Upper lobe of left lung (tissue), 4 donors: ENCODE data around the gene TXNRD1.

Experiments
- CTCF ChIP-seq, 6 experiments: fragments of 450-650 bp in 4 of 6; fragments of 200-600 bp in 2 of 6; sonication (generic) in 2 of 6; IDR thresholded peaks; one replicate each; pipeline ENCODE4 v1.5.1; 2016 to 2019; ENCODE audit warnings: antibody characterized with exemption in 6 of 6
- POLR2AphosphoS5 ChIP-seq, 2 donors: sonication (generic); formaldehyde crosslinking; IDR thresholded peaks; one replicate each; pipeline ENCODE4 v1.5.1; 2017; ENCODE audit warnings: antibody characterized with exemption in 2 of 2

DNA sequence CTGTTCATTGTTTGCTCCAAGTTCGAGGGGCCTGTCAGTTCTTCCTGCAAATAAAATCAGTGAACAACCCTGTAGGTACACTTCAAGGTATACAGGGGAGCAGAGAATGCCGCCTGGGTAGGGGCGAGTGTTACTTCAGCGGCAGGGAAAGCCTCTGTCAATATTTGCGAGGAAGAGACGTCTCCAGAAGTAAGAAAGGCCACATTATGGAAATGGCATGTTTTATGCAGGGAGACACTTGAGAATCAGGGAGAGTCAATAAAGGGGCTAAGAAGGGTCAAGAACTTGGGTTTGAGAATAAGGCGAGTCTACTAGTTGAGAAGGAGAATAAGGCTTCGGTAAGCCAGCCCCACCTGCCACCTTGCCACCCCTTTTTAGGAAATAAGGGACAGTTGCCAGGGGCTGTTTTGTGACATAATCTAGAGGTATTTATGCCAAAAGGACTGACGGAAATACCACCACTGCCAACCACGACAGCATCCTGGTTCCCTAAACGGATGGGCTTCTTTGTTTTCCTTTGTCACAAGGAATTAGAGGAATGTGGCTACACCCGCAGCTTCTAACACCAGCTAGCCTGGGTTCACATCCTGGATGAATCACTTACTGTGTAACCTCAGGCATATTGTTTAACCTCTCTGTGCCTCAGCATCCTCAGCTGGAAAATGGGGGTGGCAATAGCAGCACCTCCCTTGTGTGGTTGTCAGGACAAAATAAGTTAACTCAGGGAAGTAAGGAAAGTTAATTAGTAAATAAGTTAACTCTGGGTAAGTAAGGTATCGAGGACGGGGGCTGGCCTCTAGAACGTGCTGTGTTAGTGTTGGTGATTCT, 155.7 kb downstream of the TXNRD1 start:
- no peak for TF ChIP-seq CTCF (IDR thresholded peaks at IDR 0.05)
- no peak for TF ChIP-seq POLR2AphosphoS5 (IDR thresholded peaks at IDR 0.05)
